GM18502 (cell line): ENCODE data around the gene HEXD.

ENCODE experiments used
- ATAC-seq: cut with Tn5 transposase; IDR thresholded peaks from one replicate; pipeline ENCODE4 v1.9.1; 2021; ENCODE audit warnings: mild to moderate bottlenecking; ENCODE audit not compliant: unreplicated experiment, poor library complexity

Gene HEXD

GRCh38 chr17:82412535-82413520 is 5.3 kb upstream of the HEXD start:
- ATAC-seq = no peak

- no peak for ATAC-seq
These were observed 3.4 kb upstream of the HEXD start for GRCh38 chr17:82414548-82415281.

GRCh38 chr17:82415336-82415735 is 2.8 kb upstream of the HEXD start:
- ATAC-seq = no peak

- no peak for ATAC-seq
These were observed 2.4 kb upstream of the HEXD start for GRCh38 chr17:82415786-82416185.

- no peak for ATAC-seq
These were observed 1.9 kb upstream of the HEXD start for GRCh38 chr17:82416264-82416663.

GRCh38 chr17:82416771-82417170 is 1.4 kb upstream of the HEXD start:
- no peak for ATAC-seq

- no peak for ATAC-seq
These were observed 1.4 kb downstream of the HEXD start for GRCh38 chr17:82419540-82419939.

- no peak for ATAC-seq
These were observed 6.1 kb downstream of the HEXD start for GRCh38 chr17:82424001-82424862.

GRCh38 chr17:82424863-82425159 is 6.7 kb downstream of the HEXD start:
- ATAC-seq = no peak

GRCh38 chr17:82428546-82428945 is 10.4 kb downstream of the HEXD start:
- no peak for ATAC-seq

- no peak for ATAC-seq
These were observed 11.7 kb downstream of the HEXD start for GRCh38 chr17:82429824-82430223.

GRCh38 chr17:82432017-82432416 is 13.9 kb downstream of the HEXD start:
- no peak for ATAC-seq

GRCh38 chr17:82433560-82434215 is 15.5 kb downstream of the HEXD start:
- no peak for ATAC-seq

GRCh38 chr17:82434216-82434565 is 16.0 kb downstream of the HEXD start:
- ATAC-seq = no peak

GRCh38 chr17:82435103-82435502 is 17.0 kb downstream of the HEXD start:
- no peak for ATAC-seq

- no peak for ATAC-seq
These were observed 17.7 kb downstream of the HEXD start for GRCh38 chr17:82435601-82436583.

- ATAC-seq = no peak
These were observed 18.6 kb downstream of the HEXD start for GRCh38 chr17:82436601-82437324.

GRCh38 chr17:82437325-82437668 is 19.1 kb downstream of the HEXD start:
- ATAC-seq = no peak
